Ectodermal cell (in vitro differentiated cells): Measurements from ENCODE around the gene HSPA14.

ENCODE experiments used
- H3K27ac ChIP-seq: 2 replicates; pipeline ENCODE4 v1.7.0; 2013; ENCODE audit warnings: mild to moderate bottlenecking, low read depth, low read length; ENCODE audit not compliant: insufficient read depth, poor library complexity, severe bottlenecking
- H3K27me3 ChIP-seq: 2 replicates; pipeline ENCODE4 v1.7.0; 2013; ENCODE audit warnings: mild to moderate bottlenecking, low read length; ENCODE audit not compliant: insufficient read depth, control insufficient read depth, poor library complexity, severe bottlenecking
- H3K36me3 ChIP-seq: one replicate; pipeline ENCODE4 v1.7.0; 2013; ENCODE audit warnings: low read length; ENCODE audit not compliant: control insufficient read depth, insufficient read depth
- H3K4me1 ChIP-seq: one replicate; pipeline ENCODE4 v1.7.0; 2013; ENCODE audit warnings: low read length; ENCODE audit not compliant: control insufficient read depth, insufficient read depth
- H3K4me3 ChIP-seq: 2 replicates; pipeline ENCODE4 v1.7.0; 2013; ENCODE audit warnings: low read depth, low read length, control low read depth; ENCODE audit not compliant: insufficient read depth
- H3K9me3 ChIP-seq: 2 replicates; pipeline ENCODE4 v1.7.0; 2013; ENCODE audit warnings: mild to moderate bottlenecking, low read length, moderate library complexity; ENCODE audit not compliant: control insufficient read depth
- WGBS, 2 experiments: methylation state at CpG; one replicate each; pipeline ENCODE4 v1.1.7; 2013; ENCODE audit warnings: missing lambda C conversion rate in 2 of 2; 5-methylcytosine and 5-hydroxymethylcytosine counted together

Gene HSPA14

DNA sequence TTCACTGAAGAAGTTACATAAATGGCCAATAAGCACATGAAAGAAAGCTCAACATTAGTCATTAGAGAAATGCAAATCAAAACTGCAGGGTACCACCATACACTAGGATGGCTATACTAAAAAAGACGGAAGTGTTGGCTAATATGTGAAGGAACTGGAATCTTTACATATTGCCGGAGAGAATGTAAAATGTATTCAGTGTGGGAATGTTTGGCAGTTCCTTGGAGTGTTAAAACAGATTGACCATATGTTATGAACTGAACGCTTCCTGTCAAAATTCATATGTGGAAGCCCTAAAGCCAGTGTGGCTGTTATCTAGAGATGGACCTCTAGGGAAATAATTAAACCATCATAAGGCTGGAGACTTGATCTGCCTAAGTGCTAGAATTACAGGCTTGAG is 73.7 kb downstream of the HSPA14 start:
- no peak overlapping the region for H3K27ac ChIP-seq
- 94 to 97% methylated on average over 3 of the region's 3 CpGs for WGBS, 2 experiments
- H3K27me3 ChIP-seq = no peaks in the 10 kb centered on the region
- H3K4me1 ChIP-seq = no peaks in the 10 kb centered on the region
- H3K9me3 ChIP-seq = no peaks in the 10 kb centered on the region
- H3K36me3 ChIP-seq = peaks cover 50% of the 10 kb centered on the region
- H3K4me3 ChIP-seq = no peak overlapping the region

DNA sequence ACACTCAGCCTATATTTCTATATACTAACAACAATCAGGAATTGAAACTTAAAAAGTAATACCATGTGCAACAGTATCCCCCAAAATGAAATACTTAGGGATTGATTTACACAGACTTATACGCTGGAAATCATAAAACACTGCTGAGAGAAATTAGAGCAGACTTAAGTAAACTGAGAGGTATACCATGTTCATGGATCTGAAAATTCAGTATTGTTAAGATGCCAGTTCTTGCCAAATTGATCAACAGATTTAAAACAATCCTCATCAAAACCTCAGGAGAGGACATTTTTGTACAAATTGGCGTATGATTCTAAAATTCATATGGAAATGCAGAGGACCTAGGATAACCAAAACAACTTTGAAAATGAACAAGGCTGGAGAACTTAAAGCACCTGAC is 78.5 kb downstream of the HSPA14 start:
- no peak overlapping the region for H3K4me3 ChIP-seq

DNA sequence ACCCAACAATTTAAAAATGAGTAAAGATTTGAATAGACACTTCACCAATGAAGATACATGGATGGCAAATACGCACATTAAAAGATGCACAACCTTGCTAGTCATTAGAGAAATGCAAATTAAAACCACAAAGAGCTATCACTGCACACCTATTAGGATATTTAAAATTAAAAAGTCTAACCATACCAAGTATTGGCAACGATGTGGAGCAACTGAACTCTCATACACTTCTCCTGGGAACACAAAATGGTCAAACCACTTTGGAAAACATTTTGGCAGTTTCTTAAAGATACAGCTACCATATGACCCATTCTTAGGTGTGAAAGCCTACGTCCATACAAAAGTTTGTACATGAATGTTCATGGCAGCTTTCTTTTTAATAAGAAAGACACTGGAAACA is 79.7 kb downstream of the HSPA14 start:
- WGBS, 2 experiments = 88 to 95% methylated on average over 3 of the region's 3 CpGs
- H3K4me1 ChIP-seq = no peaks in the 10 kb centered on the region
- peaks cover 28% of the 10 kb centered on the region for H3K36me3 ChIP-seq
- H3K27ac ChIP-seq = no peak overlapping the region
- H3K4me3 ChIP-seq = no peak overlapping the region
- H3K27me3 ChIP-seq = no peaks in the 10 kb centered on the region
- H3K9me3 ChIP-seq = peaks cover 5% of the 10 kb centered on the region

More for the DNA sequence above, 78.5 kb downstream of the HSPA14 start:
- Histone ChIP-seq H3K9me3 (peaks cover 5% of the 10 kb centered on the region), H3K27me3 (no peaks in the 10 kb centered on the region), H3K36me3 (peaks cover 28% of the 10 kb centered on the region), H3K4me1 (no peaks in the 10 kb centered on the region), H3K27ac (no peak overlapping the region)
- 97 to 98% methylated on average over 2 of the region's 2 CpGs for WGBS, 2 experiments

DNA sequence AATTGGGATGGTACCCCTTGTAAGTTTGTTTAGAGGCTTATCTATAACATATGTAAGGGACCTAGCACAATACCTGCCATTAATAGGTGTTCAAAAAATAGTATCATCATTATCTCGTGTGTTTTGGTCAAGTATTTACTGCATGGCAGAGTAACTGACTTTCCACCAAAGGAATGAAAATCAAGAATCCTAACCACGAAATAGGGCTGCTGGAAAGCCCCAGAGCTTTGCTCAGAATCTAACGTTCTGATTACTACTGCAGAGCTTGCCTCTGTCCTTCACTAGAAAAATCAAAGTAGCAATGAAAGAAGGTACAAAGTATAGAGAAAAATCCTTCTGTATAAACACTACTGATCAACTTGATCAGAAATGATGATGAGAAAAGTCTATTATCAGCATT is 80.9 kb downstream of the HSPA14 start:
- no peak overlapping the region for H3K27ac ChIP-seq
- H3K4me1 ChIP-seq = no peaks in the 10 kb centered on the region
- WGBS, 2 experiments = 95 to 99% methylated on average over 3 of the region's 3 CpGs
- H3K36me3 ChIP-seq = peaks cover 28% of the 10 kb centered on the region
- H3K27me3 ChIP-seq = no peaks in the 10 kb centered on the region
- peaks cover 5% of the 10 kb centered on the region for H3K9me3 ChIP-seq
- H3K4me3 ChIP-seq = no peak overlapping the region
